ENCODE data around the gene XAB2. TPM values are rescaled to one million over a fixed set of nuclear protein-coding genes. Genes with fewer than 3 reads are reported as not detected.

XAB2 gene
- total RNA-seq, 4 donors from 2014 or later: 22.5 to 37.0 (median 27.8) TPM

DNA sequence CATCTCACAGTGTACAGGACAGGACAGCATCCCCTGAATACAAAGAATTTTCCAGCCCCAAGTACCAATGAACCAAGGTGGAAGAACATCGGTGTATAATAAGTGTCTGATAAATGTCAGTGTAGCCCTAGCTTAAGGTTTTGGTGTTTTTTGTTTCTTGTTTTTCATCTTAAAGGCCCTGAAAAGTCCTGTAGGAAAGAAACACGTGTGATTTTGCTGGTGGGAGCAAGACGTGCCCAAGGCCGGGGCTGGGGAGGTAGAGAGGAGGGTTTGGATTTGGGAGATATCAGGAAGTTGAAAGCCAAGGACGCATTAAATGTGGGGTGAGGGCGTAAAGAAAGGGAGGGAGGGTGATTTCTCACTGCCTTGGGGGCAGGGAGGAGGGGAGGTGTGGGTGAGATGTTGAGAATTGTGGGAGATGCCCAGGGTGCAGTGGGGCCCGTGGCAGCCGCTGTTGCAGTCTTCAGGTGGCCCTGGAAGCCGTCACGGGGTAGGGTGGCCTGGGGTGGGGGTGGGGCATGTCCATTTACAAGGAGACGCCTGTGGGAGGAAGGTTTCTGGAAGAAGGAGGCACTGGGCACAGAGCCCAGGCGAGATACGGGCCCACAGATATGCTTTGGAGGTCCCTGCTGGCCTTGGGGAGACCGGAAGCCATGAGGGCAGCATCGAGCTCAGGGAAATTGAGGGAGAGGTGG lies 27.0 kb downstream of the XAB2 start:
- ATAC-seq (ENCODE audit: low FRiP score) (no peak), DNase-seq (ENCODE audit: low spot score) (no peak)
- TF ChIP-seq CTCF (IDR thresholded peaks at IDR 0.05): no peak

- no peak for ATAC-seq (ENCODE audit: low FRiP score)
- no peak for DNase-seq (ENCODE audit: low spot score)
- no peak for TF ChIP-seq CTCF (IDR thresholded peaks at IDR 0.05)
Measured at GRCh38 chr19:7600721-7601120, 28.6 kb downstream of the XAB2 start.

DNA sequence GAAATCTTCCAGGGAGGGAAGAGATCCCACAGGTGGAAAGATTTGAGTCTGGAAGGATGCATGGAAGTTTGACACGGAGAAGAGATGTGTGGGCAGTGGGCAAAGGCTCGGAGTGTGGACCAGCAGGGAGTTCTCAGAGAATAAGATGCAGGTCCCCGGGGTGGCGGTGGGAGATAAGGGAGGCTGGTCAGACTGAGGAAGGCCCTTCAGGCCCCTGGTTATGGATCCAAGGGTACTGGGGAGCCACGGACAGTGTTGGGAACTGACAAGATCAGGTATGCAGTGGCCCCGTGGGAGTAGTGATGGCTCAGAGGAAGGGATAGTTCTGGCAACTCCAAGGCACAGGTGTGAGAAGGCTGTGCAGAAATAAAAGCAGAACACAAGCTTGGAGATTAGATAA lies 31.2 kb downstream of the XAB2 start:
- DNase-seq (ENCODE audit: low spot score) (no peak), ATAC-seq (ENCODE audit: low FRiP score) (no peak)
- no peak for TF ChIP-seq CTCF (IDR thresholded peaks at IDR 0.05)

DNA sequence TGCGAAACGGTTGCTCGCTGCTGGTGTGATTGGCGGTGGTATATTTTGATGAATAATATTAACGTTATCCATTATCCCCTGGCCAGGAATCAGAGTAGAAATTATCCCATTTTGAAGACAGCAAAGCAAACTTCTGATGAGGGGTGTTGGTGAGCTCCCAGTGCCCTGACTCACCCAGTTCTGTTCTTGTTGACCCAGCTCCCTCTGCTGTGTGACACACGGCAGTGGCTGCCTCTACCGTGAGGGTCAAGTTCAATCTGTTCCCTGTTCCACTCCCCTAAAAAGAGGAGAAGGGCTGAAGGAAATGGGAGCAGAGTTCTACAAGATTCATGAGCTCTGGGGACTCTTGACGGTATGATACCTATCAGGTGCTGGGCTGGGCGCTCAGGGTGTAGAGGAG lies 31.7 kb downstream of the XAB2 start:
- no peak for DNase-seq (ENCODE audit: low spot score)
- no peak for TF ChIP-seq CTCF (IDR thresholded peaks at IDR 0.05)

GRCh38 chr19:7596211-7596937 lies 33.0 kb downstream of the XAB2 start:
- ATAC-seq (ENCODE audit: low FRiP score): no peak
- no peak for TF ChIP-seq CTCF (IDR thresholded peaks at IDR 0.05)
- no peak for DNase-seq (ENCODE audit: low spot score)

More for the DNA sequence above, 31.7 kb downstream of the XAB2 start:
- ATAC-seq (ENCODE audit: low FRiP score): no peak

GRCh38 chr19:7595466-7596133 lies 33.7 kb downstream of the XAB2 start, which contains the start of gene CAMSAP3:
CAMSAP3 (plus strand) TSS chr19:7595863; CDS start chr19:7596003, 140 bp downstream.
- ATAC-seq (ENCODE audit: low FRiP score) (peak; percentile 75), DNase-seq (ENCODE audit: low spot score) (no peak)

More at GRCh38 chr19:7595466-7596133, 33.7 kb downstream of the XAB2 start, which contains the start of gene CAMSAP3:
- no peak for TF ChIP-seq CTCF (IDR thresholded peaks at IDR 0.05)

All from omental fat pad (tissue), 4 donors.